SK-N-SH (cell line): ENCODE data around the gene PAFAH1B1. TPM values are rescaled to one million over a fixed set of nuclear protein-coding genes. Genes with fewer than 3 reads are reported as not detected.

Experiments used
- CTCF ChIA-PET: fragments of 300-600, 350-600 bp; formaldehyde crosslinking; extraction: SDS; loops from one replicate; lab custom pipeline; 2021; lab: Yijun Ruan, JAX
- POLR2A ChIA-PET: fragments of 350-600 bp; sonication (Branson Sonifier 250); formaldehyde crosslinking; extraction: SDS; loops from one replicate; lab custom pipeline; 2020; ENCODE audit warnings: antibody characterized with exemption, inconsistent platforms; lab: Yijun Ruan, JAX
- DNase-seq: peaks from one replicate; pipeline ENCODE4 v3.0.0; 2012
- H2AFZ ChIP-seq: fragments of 200-600 bp; sonication (generic); 2 replicates; pipeline ENCODE4 v1.8.1; 2016; ENCODE audit warnings: antibody characterized with exemption, mild to moderate bottlenecking, low read depth
- H3F3A ChIP-seq: fragments of 200-600 bp; sonication (generic); replicated peaks from 2 replicates; pipeline ENCODE3; 2016; ENCODE audit warnings: antibody characterized with exemption, mild to moderate bottlenecking; ENCODE audit not compliant: insufficient read depth
- H3K27ac ChIP-seq, 2 experiments: fragments of 200-500 bp in 1 of 2; fragments of 200-600 bp in 1 of 2; sonication (Bioruptor generic) in 1 of 2; sonication (generic), shearing (Covaris generic) in 1 of 2; 2 replicates each; pipeline versions ENCODE4 v1.5.1 to v1.6.1; 2014 to 2016; ENCODE audit warnings: low read depth in 2 of 2, inconsistent platforms in 1 of 2, low read length in 1 of 2, mild to moderate bottlenecking in 1 of 2, mixed read lengths in 1 of 2
- H3K27me3 ChIP-seq: fragments of 200-600 bp; sonication (generic), shearing (Covaris generic); 2 replicates; pipeline ENCODE4 v1.6.1; 2016; ENCODE audit warnings: mixed run types; ENCODE audit not compliant: insufficient read depth
- H3K36me3 ChIP-seq, 2 experiments: fragments of 200-500 bp in 1 of 2; fragments of 200-600 bp in 1 of 2; sonication (Bioruptor generic) in 1 of 2; sonication (generic) in 1 of 2; replicated peaks in 1 of 2; 2 replicates each; pipeline versions ENCODE3 to v1.5.1; 2014 to 2016; ENCODE audit warnings: low read length in 1 of 2, mild to moderate bottlenecking in 1 of 2; ENCODE audit not compliant: insufficient read depth in 2 of 2, control insufficient read depth in 1 of 2
- H3K4me1 ChIP-seq, 2 experiments: fragments of 200-500 bp in 1 of 2; fragments of 200-600 bp in 1 of 2; sonication (Bioruptor generic) in 1 of 2; sonication (generic), shearing (Covaris generic) in 1 of 2; 2 replicates each; pipeline versions ENCODE4 v1.5.1 to v1.6.1; 2014 to 2016; ENCODE audit warnings: low read depth in 1 of 2, low read length in 1 of 2, mixed run types in 1 of 2; ENCODE audit not compliant: insufficient read depth in 2 of 2, control insufficient read depth in 1 of 2
- H3K4me2 ChIP-seq: fragments of 200-600 bp; sonication (generic), shearing (Covaris generic); 2 replicates; pipeline ENCODE4 v1.6.1; 2017; ENCODE audit warnings: mixed run types
- H3K4me3 ChIP-seq, 2 experiments: fragments of 200-500 bp in 1 of 2; fragments of 200-600 bp in 1 of 2; sonication (Bioruptor generic) in 1 of 2; sonication (generic), shearing (Covaris generic) in 1 of 2; 2 replicates each; pipeline versions ENCODE4 v1.5.1 to v1.8.1; 2014 to 2016; ENCODE audit warnings: low read depth in 2 of 2, inconsistent platforms in 1 of 2, low read length in 1 of 2, mild to moderate bottlenecking in 1 of 2, mixed read lengths in 1 of 2, moderate library complexity in 1 of 2
- H3K79me2 ChIP-seq: fragments of 200-600 bp; sonication (generic); 2 replicates; pipeline ENCODE4 v1.8.1; 2017; ENCODE audit warnings: mild to moderate bottlenecking; ENCODE audit not compliant: insufficient read depth
- H3K9ac ChIP-seq: fragments of 200-600 bp; sonication (generic); 2 replicates; pipeline ENCODE4 v1.6.1; 2017; ENCODE audit warnings: mixed run types
- H3K9me2 ChIP-seq: fragments of 200-600 bp; sonication (generic); 2 replicates; pipeline ENCODE4 v1.6.1; 2017; ENCODE audit warnings: mixed run types
- H3K9me3 ChIP-seq: fragments of 200-600 bp; sonication (generic); 2 replicates; pipeline ENCODE4 v1.6.1; 2017; ENCODE audit warnings: mixed run types, mild to moderate bottlenecking, moderate library complexity
- H4K20me1 ChIP-seq: fragments of 200-600 bp; sonication (generic); 2 replicates; pipeline ENCODE4 v1.6.1; 2017; ENCODE audit warnings: mild to moderate bottlenecking, mixed run types; ENCODE audit not compliant: insufficient read depth
- CHD2 ChIP-seq: fragments of 150-350 bp; IDR thresholded peaks from 2 replicates; pipeline ENCODE4 v1.6.1; 2018; ENCODE audit warnings: low read length; ENCODE audit not compliant: partially characterized antibody
- MEF2A ChIP-seq: IDR thresholded peaks from 2 replicates; pipeline ENCODE4 v1.4.0; 2012; ENCODE audit warnings: low read depth, borderline replicate concordance
- POLR2AphosphoS5 ChIP-seq: IDR thresholded peaks from 2 replicates; pipeline ENCODE4 v1.6.1; 2012; ENCODE audit warnings: low read depth, low read length
- RAD21 ChIP-seq: IDR thresholded peaks from 2 replicates; pipeline ENCODE4 v1.6.1; 2012; ENCODE audit warnings: mild to moderate bottlenecking, low read length
- SIN3A ChIP-seq: IDR thresholded peaks from 2 replicates; pipeline ENCODE4 v1.6.1; 2012; ENCODE audit warnings: low read depth, mild to moderate bottlenecking, low read length, moderate library complexity, borderline replicate concordance
- TCF12 ChIP-seq: IDR thresholded peaks from 2 replicates; pipeline ENCODE4 v1.4.0; 2012
- WGBS: methylation state at CpG from one replicate; pipeline ENCODE4 v1.1.6; 2017; ENCODE audit warnings: low lambda C conversion rate; 5-methylcytosine and 5-hydroxymethylcytosine counted together
- polyA plus RNA-seq, 3 experiments: library from polyadenylated mRNA; depleted of rRNA; stranded (reverse); fragments of >200 nt; gene quantifications; 2 replicates each; pipeline ENCODE4 v1.2.3, GENCODE V29; 2012
- TF ChIP-seq, protein P1 (sequence below): IDR thresholded peaks from 2 replicates; pipeline ENCODE4 v1.4.0; 2012; ENCODE audit warnings: low read depth, borderline replicate concordance
- TF ChIP-seq, protein P2 (sequence below): fragments of 150-350 bp; IDR thresholded peaks from 2 replicates; pipeline ENCODE4 v1.6.1; 2016; ENCODE audit warnings: mild to moderate bottlenecking, low read depth, low read length
- TF ChIP-seq, protein P3 (sequence below): fragments of 200-600 bp; sonication (generic); IDR thresholded peaks from 2 replicates; pipeline ENCODE4 v1.6.1; 2017; ENCODE audit warnings: antibody characterized with exemption, mild to moderate bottlenecking, moderate library complexity
- TF ChIP-seq, protein P4 (sequence below): IDR thresholded peaks from 2 replicates; pipeline ENCODE4; 2012

PAFAH1B1 gene
- polyA plus RNA-seq, 1 of the 3 experiments (the other 2 are of a cell fraction), result 37.3 TPM

GRCh38 chr17:2687074-2687418, 93.6 kb downstream of the PAFAH1B1 start (continued):
- TF ChIP-seq, protein P1, sequence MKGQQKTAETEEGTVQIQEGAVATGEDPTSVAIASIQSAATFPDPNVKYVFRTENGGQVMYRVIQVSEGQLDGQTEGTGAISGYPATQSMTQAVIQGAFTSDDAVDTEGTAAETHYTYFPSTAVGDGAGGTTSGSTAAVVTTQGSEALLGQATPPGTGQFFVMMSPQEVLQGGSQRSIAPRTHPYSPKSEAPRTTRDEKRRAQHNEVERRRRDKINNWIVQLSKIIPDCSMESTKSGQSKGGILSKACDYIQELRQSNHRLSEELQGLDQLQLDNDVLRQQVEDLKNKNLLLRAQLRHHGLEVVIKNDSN, result no peak
- TF ChIP-seq MEF2A, result no peak
- no peak for TF ChIP-seq TCF12
- no peak for TF ChIP-seq SIN3A
- no peak for TF ChIP-seq CHD2
- TF ChIP-seq, protein P2, sequence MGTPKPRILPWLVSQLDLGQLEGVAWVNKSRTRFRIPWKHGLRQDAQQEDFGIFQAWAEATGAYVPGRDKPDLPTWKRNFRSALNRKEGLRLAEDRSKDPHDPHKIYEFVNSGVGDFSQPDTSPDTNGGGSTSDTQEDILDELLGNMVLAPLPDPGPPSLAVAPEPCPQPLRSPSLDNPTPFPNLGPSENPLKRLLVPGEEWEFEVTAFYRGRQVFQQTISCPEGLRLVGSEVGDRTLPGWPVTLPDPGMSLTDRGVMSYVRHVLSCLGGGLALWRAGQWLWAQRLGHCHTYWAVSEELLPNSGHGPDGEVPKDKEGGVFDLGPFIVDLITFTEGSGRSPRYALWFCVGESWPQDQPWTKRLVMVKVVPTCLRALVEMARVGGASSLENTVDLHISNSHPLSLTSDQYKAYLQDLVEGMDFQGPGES, result no peak
- TF ChIP-seq, protein P3, sequence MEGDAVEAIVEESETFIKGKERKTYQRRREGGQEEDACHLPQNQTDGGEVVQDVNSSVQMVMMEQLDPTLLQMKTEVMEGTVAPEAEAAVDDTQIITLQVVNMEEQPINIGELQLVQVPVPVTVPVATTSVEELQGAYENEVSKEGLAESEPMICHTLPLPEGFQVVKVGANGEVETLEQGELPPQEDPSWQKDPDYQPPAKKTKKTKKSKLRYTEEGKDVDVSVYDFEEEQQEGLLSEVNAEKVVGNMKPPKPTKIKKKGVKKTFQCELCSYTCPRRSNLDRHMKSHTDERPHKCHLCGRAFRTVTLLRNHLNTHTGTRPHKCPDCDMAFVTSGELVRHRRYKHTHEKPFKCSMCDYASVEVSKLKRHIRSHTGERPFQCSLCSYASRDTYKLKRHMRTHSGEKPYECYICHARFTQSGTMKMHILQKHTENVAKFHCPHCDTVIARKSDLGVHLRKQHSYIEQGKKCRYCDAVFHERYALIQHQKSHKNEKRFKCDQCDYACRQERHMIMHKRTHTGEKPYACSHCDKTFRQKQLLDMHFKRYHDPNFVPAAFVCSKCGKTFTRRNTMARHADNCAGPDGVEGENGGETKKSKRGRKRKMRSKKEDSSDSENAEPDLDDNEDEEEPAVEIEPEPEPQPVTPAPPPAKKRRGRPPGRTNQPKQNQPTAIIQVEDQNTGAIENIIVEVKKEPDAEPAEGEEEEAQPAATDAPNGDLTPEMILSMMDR, result no peak

DNA sequence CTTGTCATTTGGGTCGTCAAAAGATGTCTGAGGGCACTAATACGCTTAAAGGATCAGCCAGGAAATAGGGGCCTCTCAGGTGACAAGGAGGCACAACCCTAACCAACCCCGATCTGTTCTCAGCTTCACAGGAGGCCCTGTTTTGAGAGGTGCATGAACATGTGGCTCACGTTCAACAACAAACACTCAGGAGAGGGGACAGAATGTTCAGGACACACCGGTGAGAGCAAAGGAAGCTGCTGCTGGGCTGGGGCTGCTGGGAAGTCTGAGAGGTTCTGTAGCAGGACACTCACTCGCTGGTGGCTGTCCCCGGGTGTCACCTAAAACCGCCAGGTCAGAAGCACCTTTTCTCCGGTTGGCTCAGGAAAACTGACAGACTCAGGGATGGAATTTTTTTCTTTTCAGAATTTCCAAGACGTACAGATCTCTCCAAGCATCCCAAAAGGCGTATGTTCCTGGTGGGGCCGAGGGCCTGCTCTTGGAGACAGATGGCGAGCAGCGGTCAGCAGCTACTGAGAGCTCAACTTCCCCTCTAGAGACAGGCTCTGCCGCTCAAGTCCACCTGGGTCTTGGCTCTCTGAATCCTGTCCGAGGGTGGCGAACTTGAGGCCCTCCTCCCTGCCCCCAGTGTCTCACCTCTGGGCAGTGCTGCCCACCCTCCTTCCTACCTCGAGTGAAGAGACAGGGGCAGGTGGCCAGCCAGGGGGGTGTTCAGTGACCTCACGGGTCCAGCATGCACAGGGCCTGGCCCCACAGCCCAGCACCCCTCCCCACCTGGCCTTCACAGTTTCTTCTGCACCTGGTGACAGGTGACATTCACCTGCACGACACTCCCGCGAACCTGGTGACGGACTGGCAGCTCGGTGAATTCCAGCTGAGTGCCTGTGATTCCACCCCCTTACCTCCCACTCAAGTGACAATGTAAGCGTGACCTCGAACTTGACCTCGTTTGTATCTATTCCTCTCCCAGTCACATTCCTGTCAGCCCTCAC, 95.2 kb downstream of the PAFAH1B1 start:
- H3K27me3 ChIP-seq, result no peaks in the 10 kb centered on the region
- H2AFZ ChIP-seq, result no peak overlapping the region
- TF ChIP-seq POLR2AphosphoS5 (peak; percentile 55; the same call in 1 of the 2 replicates), SIN3A (peak; percentile 32; the same call in 1 of the 2 replicates), RAD21 (no peak)
- TF ChIP-seq, protein P4, sequence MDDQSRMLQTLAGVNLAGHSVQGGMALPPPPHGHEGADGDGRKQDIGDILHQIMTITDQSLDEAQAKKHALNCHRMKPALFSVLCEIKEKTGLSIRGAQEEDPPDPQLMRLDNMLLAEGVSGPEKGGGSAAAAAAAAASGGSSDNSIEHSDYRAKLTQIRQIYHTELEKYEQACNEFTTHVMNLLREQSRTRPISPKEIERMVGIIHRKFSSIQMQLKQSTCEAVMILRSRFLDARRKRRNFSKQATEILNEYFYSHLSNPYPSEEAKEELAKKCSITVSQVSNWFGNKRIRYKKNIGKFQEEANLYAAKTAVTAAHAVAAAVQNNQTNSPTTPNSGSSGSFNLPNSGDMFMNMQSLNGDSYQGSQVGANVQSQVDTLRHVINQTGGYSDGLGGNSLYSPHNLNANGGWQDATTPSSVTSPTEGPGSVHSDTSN, result peak; percentile 10; the same call in 1 of the 2 replicates
- no peaks in the 10 kb centered on the region for H3K79me2 ChIP-seq
- peaks cover 30% of the 10 kb centered on the region for H3F3A ChIP-seq
- no peak overlapping the region; a peak in 1 of 4 replicates for H3K27ac ChIP-seq
- WGBS, result 91% methylated on average over 23 of the region's 27 CpGs
- no peaks in the 10 kb centered on the region for H4K20me1 ChIP-seq
- H3K4me2 ChIP-seq, result no peak overlapping the region
- no peaks in the 10 kb centered on the region for H3K9me3 ChIP-seq
- no peak overlapping the region for H3K4me3 ChIP-seq
- no peak overlapping the region for H3K9ac ChIP-seq
- CTCF ChIA-PET, result interaction anchor here (0.7 to 1.0 kb wide), 2 partner anchors 15 to 18 kb away, joined by 3 read pairs; no protein-coding TSS in a partner anchor
- peak; percentile 29 for DNase-seq
- POLR2A ChIA-PET, result no interaction called here
- no peaks in the 10 kb centered on the region for H3K9me2 ChIP-seq
- H3K36me3 ChIP-seq, result peaks cover 3 to 30% of the 10 kb centered on the region in 2 experiments
- H3K4me1 ChIP-seq, result peaks cover 0 to 4% of the 10 kb centered on the region in 2 experiments; a peak in 1 of 4 replicates
